T-cell (primary cell): Measurements from ENCODE around the gene THAP4. TPM values are rescaled to one million over a fixed set of nuclear protein-coding genes. Genes with fewer than 3 reads are reported as not detected.

Experiments used
- ATAC-seq, 4 experiments: fragments of 200-7000 bp in 3 of 4; fragments of 150-1000 bp in 1 of 4; cut with Tn5 transposase; replicated peaks in 1 of 4; 1 replicate in 3 of 4; 2 replicates in 1 of 4; pipeline ENCODE4 v1.10.0; 2021; ENCODE audit warnings: moderate library complexity in 3 of 4, mild to moderate bottlenecking in 2 of 4, moderate number of reproducible peaks in 1 of 4
- CTCF ChIA-PET, 2 donors: fragments of 300-600 bp; sonication (Branson Sonifier 250); formaldehyde crosslinking; loops; one replicate each; lab custom pipeline; 2022; ENCODE audit warnings: antibody characterized with exemption in 2 of 2; lab: Charles Lee
- POLR2A ChIA-PET, 2 donors: fragments of 300-600 bp; sonication (Branson Sonifier 250); formaldehyde crosslinking; loops; one replicate each; lab custom pipeline; 2022; ENCODE audit warnings: antibody characterized with exemption in 2 of 2; lab: Charles Lee
- DNase-seq, 35 experiments: peaks; one replicate each; pipeline versions ENCODE4 v3.0.0 to v3.0.0-alpha.2; 2013 to 2023
- H3K27ac ChIP-seq: one replicate; pipeline ENCODE4 v1.5.1; 2013; ENCODE audit warnings: low read length
- H3K27me3 ChIP-seq, 2 experiments: replicated peaks in 1 of 2; 1 replicate in 1 of 2; 2 replicates in 1 of 2; pipeline versions ENCODE4 v1.6.1 to v1.7.0; 2013; ENCODE audit warnings: low read length in 1 of 2, mixed read lengths in 1 of 2; ENCODE audit not compliant: control insufficient read depth in 2 of 2, insufficient read depth in 2 of 2; ENCODE audit errors: extremely low read depth in 1 of 2
- H3K36me3 ChIP-seq, 2 donors: 1 replicate in 1 of 2; 2 replicates in 1 of 2; pipeline versions ENCODE4 v1.6.1 to v1.7.0; 2013; ENCODE audit warnings: low read length in 1 of 2; ENCODE audit not compliant: control insufficient read depth in 2 of 2, insufficient read depth in 1 of 2; ENCODE audit errors: extremely low read depth in 1 of 2
- H3K4me1 ChIP-seq, 2 experiments: 1 replicate in 1 of 2; 2 replicates in 1 of 2; pipeline versions ENCODE4 v1.6.1 to v1.7.0; 2013; ENCODE audit warnings: low read length in 2 of 2, mixed read lengths in 1 of 2; ENCODE audit not compliant: insufficient read depth in 2 of 2, control insufficient read depth in 1 of 2; ENCODE audit errors: extremely low read depth in 1 of 2
- H3K4me3 ChIP-seq, 2 donors: 1 replicate in 1 of 2; 2 replicates in 1 of 2; pipeline versions ENCODE4 v1.5.1 to v1.7.0; 2013; ENCODE audit warnings: mild to moderate bottlenecking in 2 of 2, low read length in 1 of 2, moderate library complexity in 1 of 2; ENCODE audit not compliant: control insufficient read depth in 1 of 2; ENCODE audit errors: extremely low read depth in 1 of 2
- H3K9me3 ChIP-seq: 2 replicates; pipeline ENCODE4 v1.7.0; 2013
- H3K27ac Mint-ChIP-seq, 2 donors: one replicate each; pipeline ENCODE4 v1.8.0; 2020 to 2021; ENCODE audit warnings: mild to moderate bottlenecking in 2 of 2, mixed read lengths in 2 of 2
- H3K27me3 Mint-ChIP-seq, 2 donors: one replicate each; pipeline ENCODE4 v1.8.0; 2021 to 2022; ENCODE audit warnings: mixed read lengths in 2 of 2
- H3K36me3 Mint-ChIP-seq: one replicate; pipeline ENCODE4 v1.8.0; 2021; ENCODE audit warnings: mixed read lengths
- H3K4me1 Mint-ChIP-seq, 3 donors: one replicate each; pipeline ENCODE4 v1.8.0; 2020 to 2022; ENCODE audit warnings: mixed read lengths in 3 of 3, mild to moderate bottlenecking in 1 of 3
- H3K4me3 Mint-ChIP-seq, 3 donors: one replicate each; pipeline ENCODE4 v1.8.0; 2020 to 2022; ENCODE audit warnings: mild to moderate bottlenecking in 3 of 3, mixed read lengths in 3 of 3, moderate library complexity in 3 of 3
- H3K9me3 Mint-ChIP-seq, 3 donors: one replicate each; pipeline ENCODE4 v1.8.0; 2020 to 2022; ENCODE audit warnings: mixed read lengths in 3 of 3
- WGBS: methylation state at CpG from one replicate; pipeline ENCODE4 v1.1.5; 2013; ENCODE audit warnings: missing lambda C conversion rate; ENCODE audit not compliant: insufficient coverage; 5-methylcytosine and 5-hydroxymethylcytosine counted together
- total RNA-seq, 35 experiments: library from RNA in 6 of 35; stranded (reverse) in 6 of 35; fragments of 120-200 nt in 1 of 35; gene quantifications; one replicate each; pipeline versions ENCODE4 v1.2.1 to v1.2.4 and lab custom pipeline; 2013 to 2026

The THAP4 gene
- total RNA-seq, 5 donors from 2014 or later (not counting 1 experiment from before 2014, with no cell fraction given): 27.3 to 34.5 (median 29.7) TPM

DNA sequence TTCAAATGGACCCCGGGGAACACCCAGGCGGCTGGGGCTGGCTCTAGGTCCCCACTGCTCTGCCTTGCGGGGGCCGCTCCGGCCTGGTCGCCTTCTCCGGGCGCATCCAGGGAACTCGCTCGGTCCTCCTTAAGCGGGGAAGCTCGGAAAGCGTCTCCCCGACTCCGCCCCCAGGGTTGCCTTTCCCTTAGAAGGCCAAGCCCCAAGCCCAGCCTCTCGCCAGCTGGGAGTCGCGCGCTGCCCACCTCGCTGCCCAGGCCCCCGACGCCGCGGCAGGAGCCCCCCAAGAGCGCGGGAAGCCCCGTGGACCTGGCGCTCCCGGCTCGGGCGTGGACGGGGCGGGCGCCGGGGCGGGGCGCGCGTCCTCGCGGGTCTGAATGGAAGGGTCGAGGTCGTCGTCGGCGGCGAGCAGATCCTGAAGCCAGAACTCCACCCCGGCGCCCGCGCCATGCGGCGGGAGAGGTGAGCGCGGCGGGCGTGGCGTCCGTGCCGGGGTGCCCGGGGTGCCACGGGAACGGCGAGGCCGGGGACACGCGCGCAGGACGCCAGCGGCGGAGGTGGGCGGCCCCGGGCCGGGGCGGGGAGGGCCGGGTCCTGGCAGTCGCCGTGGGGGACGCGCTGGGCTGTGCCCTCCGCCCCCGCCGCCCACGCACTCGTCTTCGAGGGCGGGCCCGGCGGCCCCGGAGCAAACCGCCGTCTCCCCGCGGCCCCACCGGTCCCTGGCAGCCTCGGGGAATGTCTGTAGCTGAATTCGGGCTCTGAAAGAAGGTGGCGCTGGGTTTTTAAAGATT lies 78.2 kb downstream of the THAP4 start, which contains the start of gene BOK:
TSS of gene BOK (plus strand) at position 214 of the 791 bp plus-strand sequence. CDS start 739 bp downstream, outside the sequence.
- H3K9me3 Mint-ChIP-seq: peaks cover 0 to 15% (median 8%) of the 10 kb centered on the region in 3 donors
- peak within 1 kb of the TSS in 1 of 2 donors; percentile 81 for H3K4me3 ChIP-seq
- CTCF ChIA-PET: no interaction called here
- H3K4me3 Mint-ChIP-seq: peak within 1 kb of the TSS; percentile 68 to 80 (median 71)
- H3K4me1 ChIP-seq: peaks cover 0 to 14% of the 10 kb centered on the region in 2 experiments
- H3K27me3 Mint-ChIP-seq: peaks cover 23 to 45% of the 10 kb centered on the region in 2 donors
- H3K36me3 ChIP-seq: no peaks in the 10 kb centered on the region
- ATAC-seq: peak; percentile 34 to 53 (median 40)
- DNase-seq: no peak
- H3K9me3 ChIP-seq: no peaks in the 10 kb centered on the region
- POLR2A ChIA-PET: no interaction called here
- 4% methylated on average over 98 of the region's 98 CpGs for WGBS
- peaks cover 6 to 16% (median 12%) of the 10 kb centered on the region in 3 donors for H3K4me1 Mint-ChIP-seq
- H3K36me3 Mint-ChIP-seq: peaks cover 6% of the 10 kb centered on the region
- H3K27me3 ChIP-seq: peaks cover 0 to 52% of the 10 kb centered on the region in 2 experiments
- H3K27ac ChIP-seq: no peak within 1 kb of the TSS
- peak within 1 kb of the TSS in 1 of 2 donors; percentile 9 for H3K27ac Mint-ChIP-seq

DNA sequence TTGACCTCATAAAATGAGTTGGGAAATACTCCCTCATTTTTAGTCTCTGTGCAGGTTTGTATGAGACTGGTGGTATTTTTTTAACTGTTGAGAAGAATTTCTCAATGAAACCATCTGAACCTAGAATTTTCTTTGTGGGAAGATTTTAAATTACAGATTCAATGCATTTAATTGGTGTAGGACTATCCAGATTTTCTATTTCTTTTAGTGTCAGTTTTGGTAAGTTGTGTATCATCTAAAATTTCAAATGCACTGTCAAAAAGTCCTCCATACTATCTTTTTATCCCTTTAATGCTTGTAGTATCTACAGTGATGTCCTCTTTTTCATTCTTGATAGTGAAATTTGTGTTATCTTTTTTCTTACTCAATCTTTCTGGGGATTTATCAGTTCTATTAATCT lies 80.2 kb downstream of the THAP4 start:
- H3K27me3 Mint-ChIP-seq: peaks cover 31 to 50% of the 10 kb centered on the region in 2 donors

DNA sequence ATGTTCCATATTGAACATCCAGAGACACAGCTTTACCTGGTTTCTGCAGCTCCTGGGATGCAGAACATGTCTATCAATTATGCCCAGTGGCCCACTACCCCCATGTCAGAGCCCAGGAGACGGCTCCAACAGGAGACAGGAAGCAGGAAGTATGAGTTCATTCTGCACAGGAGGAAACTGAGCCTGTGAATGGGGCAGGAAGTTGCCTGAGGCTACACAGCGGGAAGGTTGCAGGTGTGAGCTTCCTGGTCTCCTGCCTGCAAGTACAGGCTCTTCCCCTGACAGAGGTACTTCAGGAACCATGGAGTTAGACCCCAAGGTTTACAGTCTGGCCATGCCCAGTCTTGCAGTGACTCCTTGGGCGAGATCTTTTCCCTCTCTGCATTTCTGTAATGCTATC lies 81.2 kb downstream of the THAP4 start:
- Mint-ChIP-seq H3K4me1 (peaks cover 6 to 16% (median 12%) of the 10 kb centered on the region in 3 donors), H3K36me3 (peaks cover 6% of the 10 kb centered on the region), H3K27ac (no peak overlapping the region), H3K9me3 (peaks cover 0 to 15% (median 8%) of the 10 kb centered on the region in 3 donors), H3K4me3 (no peak overlapping the region), H3K27me3 (peaks cover 36 to 55% of the 10 kb centered on the region in 2 donors)
- ChIA-PET POLR2A (no interaction called here), CTCF (no interaction called here)
- DNase-seq (no peak), ATAC-seq (no peak)
- no peak overlapping the region for H3K4me3 ChIP-seq
- H3K9me3 ChIP-seq: no peaks in the 10 kb centered on the region
- H3K27me3 ChIP-seq: peaks cover 0 to 63% of the 10 kb centered on the region in 2 experiments
- peaks cover 0 to 14% of the 10 kb centered on the region in 2 experiments for H3K4me1 ChIP-seq
- H3K36me3 ChIP-seq: no peaks in the 10 kb centered on the region
- H3K27ac ChIP-seq: no peak overlapping the region
- WGBS: 91% methylated on average over 1 of the region's 3 CpGs

More for the DNA sequence above, 80.2 kb downstream of the THAP4 start:
- Histone ChIP-seq H3K4me1 (peaks cover 0 to 14% of the 10 kb centered on the region in 2 experiments), H3K9me3 (no peaks in the 10 kb centered on the region), H3K27ac (no peak overlapping the region), H3K36me3 (no peaks in the 10 kb centered on the region), H3K4me3 (no peak overlapping the region), H3K27me3 (peaks cover 0 to 59% of the 10 kb centered on the region in 2 experiments)
- CTCF ChIA-PET: no interaction called here
- H3K9me3 Mint-ChIP-seq: peaks cover 0 to 15% (median 8%) of the 10 kb centered on the region in 3 donors
- H3K4me3 Mint-ChIP-seq: no peak overlapping the region
- no peak overlapping the region for H3K27ac Mint-ChIP-seq
- H3K36me3 Mint-ChIP-seq: peaks cover 6% of the 10 kb centered on the region
- POLR2A ChIA-PET: interaction anchor here in 1 of 2 donors (0.6 kb wide), 1 partner anchor 97 kb away, joined by 3 read pairs; no protein-coding TSS in a partner anchor
- H3K4me1 Mint-ChIP-seq: peaks cover 6 to 16% (median 12%) of the 10 kb centered on the region in 3 donors
- DNase-seq (no peak), ATAC-seq (no peak)

DNA sequence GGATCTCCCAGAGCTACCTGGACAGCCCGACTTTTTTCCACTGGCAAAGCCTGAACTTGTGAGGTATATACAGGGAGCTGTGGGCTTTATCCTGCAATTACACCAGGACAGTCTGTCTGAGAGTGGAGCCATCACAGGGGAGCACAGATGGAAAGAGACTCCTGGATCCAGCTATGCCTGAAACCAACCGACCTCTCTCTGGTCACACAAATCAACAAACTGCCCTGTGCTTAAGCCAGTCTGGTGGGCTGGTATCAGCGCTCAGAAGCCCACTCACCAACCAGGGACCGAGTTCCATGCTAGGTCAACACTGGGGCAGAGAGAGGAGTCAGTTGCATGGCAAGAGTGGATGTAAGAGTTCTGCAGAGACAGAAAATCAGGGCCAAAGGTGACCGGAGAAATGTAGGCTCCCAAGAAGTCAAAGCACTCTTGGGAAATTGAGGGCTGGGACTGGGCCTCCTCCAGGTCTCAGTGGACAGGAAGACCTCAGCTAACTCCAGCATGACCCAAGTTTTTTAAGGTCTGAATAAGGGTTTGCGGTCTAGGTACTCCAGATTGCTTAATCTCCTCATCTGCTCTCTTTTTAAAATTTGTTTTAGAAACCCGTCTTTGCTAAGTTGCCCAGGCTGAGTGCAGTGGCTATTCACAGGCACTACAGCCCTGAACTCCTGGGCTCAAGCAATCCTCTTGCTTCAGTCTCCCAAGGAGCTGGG lies 82.2 kb downstream of the THAP4 start:
- H3K27ac Mint-ChIP-seq: no peak overlapping the region
- POLR2A ChIA-PET: no interaction called here
- CTCF ChIA-PET: no interaction called here

DNA sequence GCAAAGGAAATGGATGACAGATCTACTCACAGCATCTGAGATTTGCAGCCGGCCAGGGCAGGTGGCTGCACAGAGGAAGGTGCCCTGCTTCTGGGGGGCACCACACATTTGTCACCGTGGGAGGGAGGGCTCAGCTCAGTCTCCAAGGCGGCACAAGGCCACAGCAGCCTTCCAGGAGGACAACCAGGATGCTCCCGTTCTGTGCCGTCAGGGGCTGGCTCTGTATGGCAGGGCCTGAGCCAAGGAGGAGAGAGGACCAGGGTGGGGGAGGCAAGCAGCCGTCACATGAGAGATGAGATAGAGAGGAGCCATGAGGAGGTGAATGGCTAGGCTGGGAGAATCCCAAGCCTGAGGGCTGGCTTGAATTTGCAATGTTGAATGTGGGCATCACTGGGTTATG lies 83.0 kb downstream of the THAP4 start:
- CTCF ChIA-PET: no interaction called here
- POLR2A ChIA-PET: no interaction called here
- Histone ChIP-seq H3K9me3 (no peaks in the 10 kb centered on the region), H3K4me1 (peaks cover 0 to 8% of the 10 kb centered on the region in 2 experiments), H3K4me3 (no peak overlapping the region), H3K36me3 (no peaks in the 10 kb centered on the region), H3K27ac (no peak overlapping the region), H3K27me3 (peaks cover 0 to 69% of the 10 kb centered on the region in 2 experiments)
- DNase-seq: no peak
- peaks cover 6 to 12% (median 9%) of the 10 kb centered on the region in 3 donors for H3K4me1 Mint-ChIP-seq
- H3K4me3 Mint-ChIP-seq: no peak overlapping the region
- no peak overlapping the region for H3K27ac Mint-ChIP-seq
- ATAC-seq: no peak
- peaks cover 35 to 53% of the 10 kb centered on the region in 2 donors for H3K27me3 Mint-ChIP-seq
- WGBS: 80% methylated on average over 4 of the region's 6 CpGs
- H3K36me3 Mint-ChIP-seq: peaks cover 6% of the 10 kb centered on the region
- H3K9me3 Mint-ChIP-seq: peaks cover 0 to 15% (median 8%) of the 10 kb centered on the region in 3 donors

More for the DNA sequence above, 82.2 kb downstream of the THAP4 start:
- H3K4me1 ChIP-seq: peaks cover 0 to 10% of the 10 kb centered on the region in 2 experiments
- DNase-seq: no peak
- Mint-ChIP-seq H3K36me3 (peaks cover 6% of the 10 kb centered on the region), H3K9me3 (peaks cover 0 to 15% (median 8%) of the 10 kb centered on the region in 3 donors), H3K4me3 (no peak overlapping the region), H3K4me1 (peaks cover 6 to 13% (median 9%) of the 10 kb centered on the region in 3 donors), H3K27me3 (peaks cover 32 to 46% of the 10 kb centered on the region in 2 donors)
- H3K4me3 ChIP-seq: no peak overlapping the region
- WGBS: 93% methylated on average over 4 of the region's 7 CpGs
- ATAC-seq: no peak
- no peaks in the 10 kb centered on the region for H3K36me3 ChIP-seq
- peaks cover 0 to 63% of the 10 kb centered on the region in 2 experiments for H3K27me3 ChIP-seq
- H3K9me3 ChIP-seq: no peaks in the 10 kb centered on the region
- no peak overlapping the region for H3K27ac ChIP-seq

DNA sequence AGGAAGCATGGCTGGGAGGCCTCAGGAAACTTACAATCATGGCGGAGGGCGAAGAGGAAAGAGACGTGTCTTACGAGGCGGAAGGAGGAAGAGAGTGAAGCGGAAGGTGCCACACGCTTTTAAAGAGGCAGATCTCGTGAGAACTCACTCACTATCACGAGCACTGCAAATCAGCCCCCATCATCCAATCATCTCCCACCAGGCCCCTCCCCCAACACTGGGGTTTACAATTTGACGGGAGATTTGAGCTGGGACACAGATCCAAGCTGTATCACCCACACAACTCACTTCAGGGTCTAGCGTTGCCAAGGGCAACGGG lies 83.5 kb downstream of the THAP4 start:
- peaks cover 0 to 7% of the 10 kb centered on the region in 2 experiments for H3K4me1 ChIP-seq
- no peak overlapping the region for H3K4me3 ChIP-seq
- H3K4me3 Mint-ChIP-seq: no peak overlapping the region
- H3K9me3 Mint-ChIP-seq: peaks cover 0 to 15% (median 8%) of the 10 kb centered on the region in 3 donors
- peaks cover 6% of the 10 kb centered on the region for H3K36me3 Mint-ChIP-seq
- POLR2A ChIA-PET: no interaction called here
- DNase-seq: no peak
- peaks cover 0 to 71% of the 10 kb centered on the region in 2 experiments for H3K27me3 ChIP-seq
- CTCF ChIA-PET: no interaction called here
- no peak for ATAC-seq
- no peak overlapping the region for H3K27ac Mint-ChIP-seq
- 83% methylated on average over 1 of the region's 12 CpGs for WGBS
- no peak overlapping the region for H3K27ac ChIP-seq
- no peaks in the 10 kb centered on the region for H3K9me3 ChIP-seq
- H3K4me1 Mint-ChIP-seq: peaks cover 6 to 12% (median 9%) of the 10 kb centered on the region in 3 donors
- H3K27me3 Mint-ChIP-seq: peaks cover 35 to 56% of the 10 kb centered on the region in 2 donors
- H3K36me3 ChIP-seq: no peaks in the 10 kb centered on the region
